RWPE1 (cell line): Measurements from ENCODE around the gene CBLIF.
"Not testable (repeated sequence)": the region's sequence is repeated elsewhere in the genome, so short reads cannot be mapped to it uniquely, and the experiment has no call there.

ENCODE experiments used
- CTCF ChIA-PET: fragments of 350-600 bp; sonication (Branson Sonifier 250); formaldehyde crosslinking; extraction: SDS; loops from one replicate; lab custom pipeline; 2021; lab: Yijun Ruan, JAX
- POLR2A ChIA-PET: fragments of 400-600 bp; formaldehyde crosslinking; extraction: SDS; loops from one replicate; lab custom pipeline; 2020; ENCODE audit warnings: antibody characterized with exemption; ENCODE audit not compliant: low non-redundant PET; lab: Yijun Ruan, JAX
- DNase-seq: peaks from one replicate; pipeline ENCODE4 v3.0.0; 2012; ENCODE audit warnings: low spot score
- H3K27ac ChIP-seq: fragments of 450-650 bp; 2 replicates; pipeline ENCODE4 v1.5.1; 2017
- TF ChIP-seq, protein P1 (sequence below): fragments of 450-650 bp; conservative IDR thresholded peaks from 2 replicates; pipeline ENCODE4 v1.5.1; 2017; ENCODE audit warnings: low read depth, mild to moderate bottlenecking

The CBLIF gene

DNA sequence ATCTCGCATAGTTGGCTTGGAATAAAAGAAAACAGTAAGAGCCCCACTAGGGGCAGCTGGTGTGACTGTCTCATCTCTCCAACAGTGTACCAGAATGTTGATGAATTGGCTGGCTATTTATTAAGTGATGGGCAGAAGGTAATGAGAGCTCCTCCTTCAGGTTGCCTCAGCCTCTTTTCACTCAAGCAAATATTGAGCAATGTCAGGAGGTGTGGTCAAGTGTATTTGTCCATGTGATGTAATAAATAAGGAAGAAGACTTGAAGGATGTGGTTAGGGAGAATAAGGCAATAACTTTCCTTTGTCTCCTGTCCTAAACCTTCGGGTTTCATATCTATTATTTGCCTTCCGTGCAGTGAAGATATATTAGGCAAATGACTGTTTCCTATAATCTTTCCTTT is 21.1 kb upstream of the CBLIF start, which contains the start of gene TCN1:
Gene TCN1, minus strand, starts transcription at position 91 of the 400 bp plus-strand sequence. Its CDS starts 17 bp downstream, at position 74.
- no peak for DNase-seq
- CTCF ChIA-PET, result interaction anchor here (0.7 kb wide), 1 partner anchor 46 kb away, joined by 4 read pairs; no protein-coding TSS in a partner anchor
- TF ChIP-seq, protein P1, sequence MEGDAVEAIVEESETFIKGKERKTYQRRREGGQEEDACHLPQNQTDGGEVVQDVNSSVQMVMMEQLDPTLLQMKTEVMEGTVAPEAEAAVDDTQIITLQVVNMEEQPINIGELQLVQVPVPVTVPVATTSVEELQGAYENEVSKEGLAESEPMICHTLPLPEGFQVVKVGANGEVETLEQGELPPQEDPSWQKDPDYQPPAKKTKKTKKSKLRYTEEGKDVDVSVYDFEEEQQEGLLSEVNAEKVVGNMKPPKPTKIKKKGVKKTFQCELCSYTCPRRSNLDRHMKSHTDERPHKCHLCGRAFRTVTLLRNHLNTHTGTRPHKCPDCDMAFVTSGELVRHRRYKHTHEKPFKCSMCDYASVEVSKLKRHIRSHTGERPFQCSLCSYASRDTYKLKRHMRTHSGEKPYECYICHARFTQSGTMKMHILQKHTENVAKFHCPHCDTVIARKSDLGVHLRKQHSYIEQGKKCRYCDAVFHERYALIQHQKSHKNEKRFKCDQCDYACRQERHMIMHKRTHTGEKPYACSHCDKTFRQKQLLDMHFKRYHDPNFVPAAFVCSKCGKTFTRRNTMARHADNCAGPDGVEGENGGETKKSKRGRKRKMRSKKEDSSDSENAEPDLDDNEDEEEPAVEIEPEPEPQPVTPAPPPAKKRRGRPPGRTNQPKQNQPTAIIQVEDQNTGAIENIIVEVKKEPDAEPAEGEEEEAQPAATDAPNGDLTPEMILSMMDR, result no peak
- POLR2A ChIA-PET, result no interaction called here
- H3K27ac ChIP-seq, result no peak within 1 kb of the TSS

DNA sequence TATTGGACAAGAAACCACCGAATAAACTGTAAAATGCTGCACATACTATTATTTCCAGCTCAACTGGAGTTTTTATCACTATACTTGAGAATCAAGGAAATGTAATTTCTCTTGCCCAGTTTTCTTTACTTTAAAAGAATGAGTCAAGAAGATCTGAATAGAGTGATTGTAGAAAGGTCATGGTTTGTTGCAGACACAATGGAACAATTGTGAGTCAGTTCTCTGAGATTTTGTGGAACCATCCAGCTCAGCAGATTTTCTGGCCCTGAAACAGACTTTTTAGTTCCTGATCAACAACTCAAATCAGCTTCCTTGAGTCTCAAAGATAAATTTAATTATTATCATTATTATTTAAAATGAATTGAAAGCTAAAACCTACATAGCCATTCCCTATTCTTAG is 19.7 kb upstream of the CBLIF start:
- no peak for DNase-seq
- ChIA-PET POLR2A (no interaction called here), CTCF (no interaction called here)
- TF ChIP-seq, protein P1, result no peak
- H3K27ac ChIP-seq, result no peak overlapping the region

DNA sequence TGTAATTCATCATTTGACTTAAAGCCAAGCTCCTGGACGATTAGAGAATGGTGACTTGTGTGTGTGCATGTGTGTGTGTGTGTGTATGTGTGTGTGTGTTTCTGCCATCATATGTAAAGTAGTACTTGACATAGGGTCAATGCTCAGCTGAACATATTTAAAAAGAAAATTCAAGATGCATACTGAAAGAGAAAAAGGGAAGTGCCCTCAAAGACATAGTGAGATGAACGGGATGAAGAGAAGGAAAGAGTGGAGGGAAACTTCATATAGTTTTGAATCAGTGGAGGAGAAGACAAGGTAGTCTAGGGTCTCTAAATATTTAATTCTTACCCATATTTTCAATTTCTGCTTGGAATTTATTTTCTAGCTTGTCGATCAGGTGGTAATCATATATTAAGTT is 17.0 kb upstream of the CBLIF start:
- ChIA-PET POLR2A (no interaction called here), CTCF (no interaction called here)
- DNase-seq, result no peak
- H3K27ac ChIP-seq, result no peak overlapping the region
- TF ChIP-seq, protein P1, result no peak

DNA sequence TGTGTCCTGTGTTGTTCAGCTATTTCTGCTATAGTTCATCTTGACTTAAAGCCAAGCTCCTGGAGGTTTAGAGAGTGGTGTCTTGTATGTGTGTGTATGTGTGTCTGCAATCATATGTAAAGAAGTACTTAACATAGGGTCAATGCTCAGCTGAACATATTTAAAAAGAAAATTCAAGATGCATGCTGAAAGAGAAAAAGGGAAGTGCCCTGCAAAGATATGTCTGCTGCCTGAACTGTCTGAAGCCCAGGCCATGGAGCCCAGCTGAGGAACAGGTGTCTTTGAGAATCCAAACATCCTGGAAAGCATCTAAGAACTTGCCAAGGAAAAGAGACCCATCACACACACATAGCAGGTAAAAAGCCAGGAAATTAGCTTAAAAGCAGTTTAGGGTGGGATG is 14.4 kb upstream of the CBLIF start:
- ChIA-PET POLR2A (no interaction called here), CTCF (no interaction called here)
- DNase-seq, result no peak
- TF ChIP-seq, protein P1, result no peak
- H3K27ac ChIP-seq, result no peak overlapping the region

DNA sequence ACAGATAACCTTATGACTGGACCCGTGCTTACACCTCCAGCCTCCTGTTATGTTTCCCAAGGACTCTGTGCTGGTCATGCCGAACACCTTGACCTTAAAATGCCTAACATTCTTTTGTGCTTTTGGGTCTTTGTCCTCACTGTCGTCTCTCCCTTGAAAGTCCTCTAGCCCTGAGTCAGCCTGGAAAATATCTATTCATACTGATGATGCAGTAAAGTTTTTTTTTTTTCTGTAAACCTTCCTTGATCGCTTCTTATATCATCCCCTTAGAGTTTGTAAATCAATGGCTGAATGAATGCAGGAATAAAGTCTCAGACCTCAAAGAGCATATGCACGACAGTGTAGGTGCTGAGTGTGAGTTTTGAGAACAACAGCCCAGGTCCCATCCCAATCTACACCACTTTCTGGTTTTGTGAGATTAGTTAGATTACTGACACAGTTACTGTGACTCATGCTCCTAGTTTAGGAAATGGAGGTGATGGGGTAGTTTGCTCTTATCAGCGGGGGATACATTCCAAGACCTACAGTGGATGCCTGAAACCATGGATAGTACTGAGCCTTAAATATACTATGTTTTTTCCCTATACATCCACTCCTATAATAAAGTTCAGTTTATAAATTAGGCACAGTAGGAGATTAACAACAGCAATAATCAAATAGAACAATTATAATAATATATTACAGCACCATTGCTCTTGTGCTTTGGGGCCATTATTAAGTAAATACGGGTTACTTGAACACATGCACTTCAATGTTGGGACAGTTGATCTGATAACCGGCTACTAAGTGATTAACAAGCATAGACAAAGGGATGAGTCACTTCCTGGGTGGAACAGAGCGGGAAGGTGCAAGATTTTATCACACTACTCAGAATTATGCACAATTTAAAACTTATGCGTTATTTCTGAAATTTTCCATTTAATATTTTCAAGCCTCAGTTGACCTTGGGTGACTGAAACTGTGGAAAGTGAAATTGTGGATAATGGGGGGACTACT is 12.4 kb upstream of the CBLIF start:
- DNase-seq, result peak; percentile 30
- H3K27ac ChIP-seq, result no peak overlapping the region
- TF ChIP-seq, protein P1, result no peak
- ChIA-PET CTCF (no interaction called here), POLR2A (no interaction called here)

DNA sequence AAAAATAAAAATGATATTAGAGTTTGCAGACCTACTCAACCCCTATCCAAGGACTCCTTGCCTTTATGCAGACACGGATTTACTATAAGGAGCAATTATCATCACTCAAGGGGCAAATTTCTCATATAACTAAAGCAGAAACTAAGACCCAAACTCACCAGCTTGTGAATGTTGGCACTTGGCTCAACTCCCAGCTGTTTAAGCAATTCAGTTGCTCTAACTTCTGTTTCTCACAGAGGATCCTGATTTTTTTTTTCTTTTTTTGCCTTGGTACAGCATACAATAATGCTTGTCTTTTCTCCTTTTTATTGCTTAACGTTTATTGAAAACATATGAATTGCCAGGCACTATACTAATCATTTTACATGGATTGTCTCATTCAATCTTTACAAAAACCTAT is 9.6 kb upstream of the CBLIF start:
- no peak for DNase-seq
- ChIA-PET POLR2A (no interaction called here), CTCF (interaction anchor here (0.6 to 0.7 kb wide), 2 partner anchors 132 to 167 kb away, joined by 3 read pairs; no protein-coding TSS in a partner anchor)
- TF ChIP-seq, protein P1, result no peak
- no peak overlapping the region for H3K27ac ChIP-seq

DNA sequence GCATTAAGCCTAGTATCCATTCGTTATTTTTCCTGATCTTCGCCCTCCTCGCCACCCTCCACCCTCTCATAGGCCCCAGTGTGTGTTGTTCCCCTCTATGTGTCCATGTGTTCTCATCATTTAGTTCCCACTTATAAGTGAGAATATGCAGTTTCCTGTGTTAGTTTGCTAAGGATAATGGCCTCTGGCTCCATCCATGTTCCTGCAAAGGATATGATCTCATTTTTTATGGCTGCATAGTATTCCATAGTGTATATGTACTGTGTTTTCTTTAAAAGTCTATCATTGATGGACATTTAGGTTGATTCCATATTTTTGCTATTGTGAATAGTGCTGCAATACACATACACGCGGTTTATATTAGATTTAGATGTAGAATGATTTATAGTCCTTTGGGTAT is 6.1 kb upstream of the CBLIF start:
- POLR2A ChIA-PET, CTCF ChIA-PET, DNase-seq, H3K27ac ChIP-seq: not testable (repeated sequence)

DNA sequence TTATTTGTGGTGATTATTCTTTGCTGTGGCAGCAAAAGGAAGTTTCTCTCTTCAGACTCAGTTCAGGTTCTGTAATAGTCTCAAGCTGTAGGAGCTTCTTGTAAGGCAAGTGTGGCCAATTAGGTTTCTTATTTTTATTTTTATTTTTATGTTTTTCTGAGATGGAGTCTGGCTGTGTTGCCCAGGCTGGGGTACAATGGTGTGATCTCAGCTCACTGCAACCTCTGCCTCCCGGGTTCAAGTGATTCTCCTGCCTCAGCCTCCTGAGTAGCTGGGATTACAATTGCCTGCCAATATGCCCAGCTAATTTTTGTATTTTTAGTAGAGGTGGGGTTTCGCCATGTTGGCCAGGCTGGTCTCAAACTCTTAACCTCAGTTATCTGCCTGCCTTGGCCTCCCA is 4.3 kb upstream of the CBLIF start:
- H3K27ac ChIP-seq, POLR2A ChIA-PET, DNase-seq: not testable (repeated sequence)
- CTCF ChIA-PET, result interaction anchor here (0.8 kb wide), 1 partner anchor 43 kb away, joined by 4 read pairs; no protein-coding TSS in a partner anchor
